WTC11 (cell line): ENCODE data around the gene MAPK12. TPM values are rescaled to one million over a fixed set of nuclear protein-coding genes. Genes with fewer than 3 reads are reported as not detected.
A peak's percentile ranks its signal among the peaks of the same experiment; 100 is the strongest.

Experiments used
- ATAC-seq: fragments of 200-7000 bp; cut with Tn5 transposase; 2 replicates; pipeline ENCODE4 v1.10.0; 2021; ENCODE audit warnings: mild to moderate bottlenecking, moderate library complexity
- CTCF ChIA-PET: fragments of 300-600 bp; sonication (Branson Sonifier 250); formaldehyde crosslinking; loops from one replicate; lab custom pipeline; 2021; ENCODE audit warnings: antibody characterized with exemption; lab: Charles Lee
- POLR2A ChIA-PET: fragments of 350-600 bp; sonication (Branson Sonifier 250); formaldehyde crosslinking; loops from one replicate; lab custom pipeline; 2021; ENCODE audit warnings: antibody characterized with exemption; lab: Charles Lee
- DNase-seq: peaks from one replicate; pipeline ENCODE4 v3.0.0; 2021; ENCODE audit warnings: low spot score
- H3K27ac Mint-ChIP-seq: 2 replicates; pipeline ENCODE4 v1.8.0; 2021; ENCODE audit warnings: mixed read lengths
- H3K27me3 Mint-ChIP-seq: 2 replicates; pipeline ENCODE4 v1.8.0; 2021; ENCODE audit warnings: low read depth, mild to moderate bottlenecking, moderate library complexity, mixed read lengths
- H3K36me3 Mint-ChIP-seq: 2 replicates; pipeline ENCODE4 v1.8.0; 2021; ENCODE audit warnings: mixed read lengths
- H3K4me1 Mint-ChIP-seq: 2 replicates; pipeline ENCODE4 v1.8.0; 2022; ENCODE audit warnings: mixed read lengths
- H3K4me3 Mint-ChIP-seq: 2 replicates; pipeline ENCODE4 v1.8.0; 2021; ENCODE audit warnings: mild to moderate bottlenecking, moderate library complexity, mixed read lengths
- H3K9me3 Mint-ChIP-seq: 2 replicates; pipeline ENCODE4 v1.8.0; 2021; ENCODE audit warnings: mixed read lengths
- ATF1 ChIP-seq: sonication (generic); formaldehyde crosslinking; IDR thresholded peaks from 2 replicates; pipeline ENCODE4 v1.8.1; 2023; ENCODE audit warnings: mild to moderate bottlenecking, moderate library complexity, missing genetic modification reagents
- CDX4 ChIP-seq: fragments of 250-450 bp; sonication (Bioruptor Pico); IDR thresholded peaks from 2 replicates; pipeline ENCODE4 v1.9.0; 2021; ENCODE audit warnings: moderate library complexity, mild to moderate bottlenecking, inconsistent platforms, borderline replicate concordance
- E2F5 ChIP-seq: sonication (generic); formaldehyde crosslinking; IDR thresholded peaks from 2 replicates; pipeline ENCODE4 v1.8.1; 2022; ENCODE audit warnings: mild to moderate bottlenecking, moderate library complexity, missing genetic modification reagents
- ETV6 ChIP-seq: sonication (generic); formaldehyde crosslinking; IDR thresholded peaks from 2 replicates; pipeline ENCODE4 v1.8.1; 2022; ENCODE audit warnings: mild to moderate bottlenecking, missing genetic modification reagents
- FOXJ3 ChIP-seq: sonication (generic); formaldehyde crosslinking; IDR thresholded peaks from 2 replicates; pipeline ENCODE4 v1.9.0; 2021; ENCODE audit warnings: missing genetic modification reagents, mild to moderate bottlenecking, borderline replicate concordance
- FOXK1 ChIP-seq: sonication (generic); formaldehyde crosslinking; IDR thresholded peaks from 2 replicates; pipeline ENCODE4 v1.8.0; 2022; ENCODE audit warnings: mild to moderate bottlenecking, moderate library complexity, missing genetic modification reagents
- IRF1 ChIP-seq: sonication (generic); formaldehyde crosslinking; IDR thresholded peaks from 2 replicates; pipeline ENCODE4 v1.8.0; 2023; ENCODE audit warnings: missing genetic modification reagents
- OVOL2 ChIP-seq: fragments of 250-450 bp; sonication (Bioruptor Pico); IDR thresholded peaks from 2 replicates; pipeline ENCODE4 v1.9.0; 2021; ENCODE audit warnings: mild to moderate bottlenecking, borderline replicate concordance
- RORB ChIP-seq: fragments of 250-450 bp; sonication (Bioruptor Pico); IDR thresholded peaks from 2 replicates; pipeline ENCODE4 v1.9.0; 2021; ENCODE audit warnings: mild to moderate bottlenecking
- TCF7 ChIP-seq: sonication (generic); formaldehyde crosslinking; IDR thresholded peaks from 2 replicates; pipeline ENCODE4 v1.8.0; 2022; ENCODE audit warnings: mild to moderate bottlenecking, low read depth, missing genetic modification reagents, moderate library complexity
- ZBTB21 ChIP-seq: sonication (generic); formaldehyde crosslinking; IDR thresholded peaks from 2 replicates; pipeline ENCODE4 v1.8.1; 2023; ENCODE audit warnings: mild to moderate bottlenecking, missing genetic modification reagents, borderline replicate concordance
- ZNF232 ChIP-seq: sonication (generic); formaldehyde crosslinking; IDR thresholded peaks from 2 replicates; pipeline ENCODE4 v1.8.0; 2022; ENCODE audit warnings: mild to moderate bottlenecking, missing genetic modification reagents
- ZNF281 ChIP-seq: sonication (generic); formaldehyde crosslinking; IDR thresholded peaks from 2 replicates; pipeline ENCODE4 v1.8.0; 2023; ENCODE audit warnings: mild to moderate bottlenecking, missing genetic modification reagents
- ZNF396 ChIP-seq: fragments of 250-450 bp; sonication (Bioruptor Pico); IDR thresholded peaks from 2 replicates; pipeline ENCODE4 v1.8.0; 2021; ENCODE audit warnings: mild to moderate bottlenecking, moderate library complexity, borderline replicate concordance
- ZNF416 ChIP-seq: fragments of 250-450 bp; sonication (Bioruptor Pico); IDR thresholded peaks from 2 replicates; pipeline ENCODE4 v1.9.0; 2021; ENCODE audit warnings: mild to moderate bottlenecking, inconsistent platforms
- ZNF423 ChIP-seq: fragments of 250-450 bp; sonication (Bioruptor Pico); IDR thresholded peaks from 2 replicates; pipeline ENCODE4 v2.1.2; 2022; ENCODE audit warnings: mild to moderate bottlenecking, moderate library complexity
- ZNF512 ChIP-seq: sonication (generic); formaldehyde crosslinking; IDR thresholded peaks from 2 replicates; pipeline ENCODE4 v1.8.1; 2022; ENCODE audit warnings: missing genetic modification reagents, borderline replicate concordance
- ZNF532 ChIP-seq: fragments of 250-450 bp; sonication (Bioruptor Pico); IDR thresholded peaks from 2 replicates; pipeline ENCODE4 v1.9.0; 2021; ENCODE audit warnings: mild to moderate bottlenecking, borderline replicate concordance
- total RNA-seq: library from RNA; stranded (reverse); gene quantifications from 3 replicates; pipeline ENCODE4 v1.2.3, GENCODE V29; 2021

Gene MAPK12
- total RNA-seq, 1 experiment from 2014 or later, result 31.0 TPM

- TF ChIP-seq ZNF416 (CRISPR knock-in tag), result no peak
- TF ChIP-seq ZBTB21 (CRISPR knock-in tag), result 0 out of 2 replicates have a peak, but pooled peaks have one; percentile 17
- TF ChIP-seq E2F5, result no peak; the same call in 1 of the 2 replicates
- peak; percentile 37; the same call in 1 of the 2 replicates for TF ChIP-seq FOXK1 (CRISPR knock-in tag)
- TF ChIP-seq ZNF396 (CRISPR knock-in tag), result no peak
- TF ChIP-seq ETV6, result peak; percentile 52; the same call in 1 of the 2 replicates
- no peak for TF ChIP-seq FOXJ3
- peak; percentile 45; the same call in 1 of the 2 replicates for TF ChIP-seq ZNF423 (CRISPR knock-in tag)
- TF ChIP-seq TCF7 (CRISPR knock-in tag), result 0 out of 2 replicates have a peak, but pooled peaks have one; percentile 41
- TF ChIP-seq IRF1 (CRISPR knock-in tag), result 0 out of 2 replicates have a peak, but pooled peaks have one; percentile 30
Measured at GRCh38 chr22:50299785-50300619, 38.5 kb upstream of the MAPK12 start (continued).

- POLR2A ChIA-PET, result interaction anchor here (0.9 kb wide), 1 partner anchor 43 kb away, joined by 3 read pairs; no protein-coding TSS in a partner anchor
- Mint-ChIP-seq H3K27me3 (no peaks in the 10 kb centered on the region), H3K27ac (no peak overlapping the region), H3K4me1 (peaks cover 29% of the 10 kb centered on the region), H3K36me3 (no peaks in the 10 kb centered on the region), H3K9me3 (no peaks in the 10 kb centered on the region), H3K4me3 (peak overlapping the region; percentile 61)
- DNase-seq, result no peak
- no peak for ATAC-seq
- CTCF ChIA-PET, result interaction anchor here (0.5 to 2.6 kb wide), 7 partner anchors 28 to 200 kb away, joined by 3 to 18 read pairs (median 4); partner anchors contain the start of gene DENND6B
- TF ChIP-seq ZNF532 (CRISPR knock-in tag) (no peak), ATF1 (CRISPR knock-in tag) (no peak), ETV6 (no peak), CDX4 (CRISPR knock-in tag) (no peak), ZNF512 (no peak), ZNF416 (CRISPR knock-in tag) (no peak), OVOL2 (CRISPR knock-in tag) (no peak), IRF1 (CRISPR knock-in tag) (no peak), ZNF232 (CRISPR knock-in tag) (no peak), ZNF281 (CRISPR knock-in tag) (no peak), RORB (no peak)
Measured at GRCh38 chr22:50298937-50299784, 37.7 kb upstream of the MAPK12 start.
